GM12801 (cell line): ENCODE measurements around the gene GOLGA6C.
"Not testable (repeated sequence)": the region's sequence is repeated elsewhere in the genome, so short reads cannot be mapped to it uniquely, and the experiment has no call there.

Source experiments
- CTCF ChIP-seq: IDR thresholded peaks from one replicate; pipeline ENCODE4 v1.5.1; 2011; ENCODE audit warnings: control low read depth; ENCODE audit not compliant: insufficient read length; ENCODE audit errors: extremely low read depth

GOLGA6C gene

GRCh38 chr15:75237316-75237982 is 20.7 kb upstream of the GOLGA6C start:
- no peak for TF ChIP-seq CTCF

- TF ChIP-seq CTCF = no peak
These were observed 20.0 kb upstream of the GOLGA6C start for GRCh38 chr15:75238150-75238549.

GRCh38 chr15:75249726-75250125 is 8.4 kb upstream of the GOLGA6C start:
- no peak for TF ChIP-seq CTCF

GRCh38 chr15:75282572-75282971 is 24.4 kb downstream of the GOLGA6C start, which contains the start of gene GOLGA6D:
Gene GOLGA6D (plus strand): TSS chr15:75282835. CDS start chr15:75282876, 41 bp downstream.
- not testable (repeated sequence) for TF ChIP-seq CTCF

GRCh38 chr15:75302318-75302717 is 44.2 kb downstream of the GOLGA6C start:
- no peak for TF ChIP-seq CTCF

- TF ChIP-seq CTCF = no peak
These were observed 48.1 kb downstream of the GOLGA6C start for GRCh38 chr15:75306188-75306587.

- no peak for TF ChIP-seq CTCF
These were observed 49.8 kb downstream of the GOLGA6C start for GRCh38 chr15:75307778-75308390.
